Prostate gland (tissue), 2 donors: ENCODE results near the gene HNRNPLL. TPM values are rescaled to one million over a fixed set of nuclear protein-coding genes. Genes with fewer than 3 reads are reported as not detected.

Experiments used
- DNase-seq: peaks from one replicate; pipeline ENCODE4 v3.0.0-alpha.2; 2019; ENCODE audit warnings: low spot score
- H3K27ac ChIP-seq, 2 donors: fragments of 200-600 bp; sonication (generic); 2 replicates each; pipeline ENCODE4 v1.5.1; 2017 to 2019
- H3K27me3 ChIP-seq: fragments of 200-600 bp; sonication (generic); replicated peaks from 2 replicates; pipeline ENCODE4 v1.5.1; 2019; ENCODE audit not compliant: insufficient read depth
- H3K36me3 ChIP-seq, 2 donors: fragments of 200-600 bp; sonication (generic); 1 replicate in 1 of 2; 2 replicates in 1 of 2; pipeline versions ENCODE4 v1.5.1 to v1.8.1; 2017 to 2019
- H3K4me1 ChIP-seq: fragments of 200-600 bp; sonication (generic); replicated peaks from 2 replicates; pipeline ENCODE4 v1.5.1; 2019
- H3K4me3 ChIP-seq, 2 donors: fragments of 200-600 bp; sonication (generic); 2 replicates each; pipeline ENCODE4 v1.5.1; 2017 to 2019
- H3K9me3 ChIP-seq: fragments of 200-600 bp; sonication (generic); 2 replicates; pipeline ENCODE4 v1.5.1; 2017
- POLR2A ChIP-seq: fragments of 450-650 bp; IDR thresholded peaks from one replicate; pipeline ENCODE4 v1.6.1; 2016; ENCODE audit warnings: antibody characterized with exemption, mild to moderate bottlenecking
- POLR2AphosphoS5 ChIP-seq: sonication (generic); formaldehyde crosslinking; IDR thresholded peaks from one replicate; pipeline ENCODE4 v1.6.1; 2017; ENCODE audit warnings: antibody characterized with exemption
- WGBS: methylation state at CpG from one replicate; pipeline ENCODE4 v1.1.5; 2018; 5-methylcytosine and 5-hydroxymethylcytosine counted together
- intact Hi-C: fragments of 100-400 bp; cut with DNase I; formaldehyde crosslinking; loops from one replicate; pipeline ENCODE4 v1.14.2; 2022
- total RNA-seq, 2 donors: library from RNA; depleted of rRNA; stranded (reverse); fragments of >200 nt; gene quantifications; one replicate each; pipeline ENCODE4 v1.1.0, GENCODE V29; 2016
- TF ChIP-seq, protein P1 (sequence below), 4 experiments: fragments of 200-600 bp in 2 of 4; fragments of 450-650 bp in 2 of 4; sonication (generic) in 2 of 4; IDR thresholded peaks; 1 replicate in 3 of 4; 2 replicates in 1 of 4; pipeline ENCODE4 v1.5.1; 2016 to 2019; ENCODE audit warnings: antibody characterized with exemption in 4 of 4, mild to moderate bottlenecking in 2 of 4, moderate library complexity in 2 of 4

The HNRNPLL gene
- total RNA-seq, 2 donors from 2014 or later, result 36.1 to 63.6 TPM

DNA sequence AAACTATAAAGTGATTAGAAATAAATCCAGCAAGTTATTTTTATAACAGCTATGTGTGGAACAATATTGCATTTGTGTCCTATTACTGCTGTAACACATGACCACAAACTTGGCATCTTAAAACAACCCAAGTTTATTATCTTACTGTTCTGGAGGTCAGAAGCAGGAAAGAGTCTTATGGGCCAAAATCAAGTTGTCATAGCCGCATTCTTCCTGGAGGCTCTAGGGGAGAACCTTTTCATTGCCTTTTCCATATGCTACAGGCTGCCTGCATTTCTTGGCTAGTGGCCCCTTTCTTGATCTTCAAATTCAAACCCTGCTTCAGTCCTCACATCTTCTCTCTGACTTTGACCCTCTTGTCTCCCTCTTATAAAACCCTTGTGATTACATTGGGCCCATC lies 27.0 kb upstream of the HNRNPLL start:
- no peak for DNase-seq
- WGBS, result 97% methylated on average over 1 of the region's 1 CpG
- Histone ChIP-seq H3K4me1 (no peaks in the 10 kb centered on the region), H3K27ac (no peak overlapping the region), H3K27me3 (no peaks in the 10 kb centered on the region), H3K9me3 (no peaks in the 10 kb centered on the region), H3K4me3 (no peak overlapping the region), H3K36me3 (no peaks in the 10 kb centered on the region)
- TF ChIP-seq, protein P1, sequence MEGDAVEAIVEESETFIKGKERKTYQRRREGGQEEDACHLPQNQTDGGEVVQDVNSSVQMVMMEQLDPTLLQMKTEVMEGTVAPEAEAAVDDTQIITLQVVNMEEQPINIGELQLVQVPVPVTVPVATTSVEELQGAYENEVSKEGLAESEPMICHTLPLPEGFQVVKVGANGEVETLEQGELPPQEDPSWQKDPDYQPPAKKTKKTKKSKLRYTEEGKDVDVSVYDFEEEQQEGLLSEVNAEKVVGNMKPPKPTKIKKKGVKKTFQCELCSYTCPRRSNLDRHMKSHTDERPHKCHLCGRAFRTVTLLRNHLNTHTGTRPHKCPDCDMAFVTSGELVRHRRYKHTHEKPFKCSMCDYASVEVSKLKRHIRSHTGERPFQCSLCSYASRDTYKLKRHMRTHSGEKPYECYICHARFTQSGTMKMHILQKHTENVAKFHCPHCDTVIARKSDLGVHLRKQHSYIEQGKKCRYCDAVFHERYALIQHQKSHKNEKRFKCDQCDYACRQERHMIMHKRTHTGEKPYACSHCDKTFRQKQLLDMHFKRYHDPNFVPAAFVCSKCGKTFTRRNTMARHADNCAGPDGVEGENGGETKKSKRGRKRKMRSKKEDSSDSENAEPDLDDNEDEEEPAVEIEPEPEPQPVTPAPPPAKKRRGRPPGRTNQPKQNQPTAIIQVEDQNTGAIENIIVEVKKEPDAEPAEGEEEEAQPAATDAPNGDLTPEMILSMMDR (IDR thresholded peaks at IDR 0.05), result no peak
- TF ChIP-seq POLR2A, result no peak
- TF ChIP-seq POLR2AphosphoS5, result no peak
- intact Hi-C loops, result no loop called here

DNA sequence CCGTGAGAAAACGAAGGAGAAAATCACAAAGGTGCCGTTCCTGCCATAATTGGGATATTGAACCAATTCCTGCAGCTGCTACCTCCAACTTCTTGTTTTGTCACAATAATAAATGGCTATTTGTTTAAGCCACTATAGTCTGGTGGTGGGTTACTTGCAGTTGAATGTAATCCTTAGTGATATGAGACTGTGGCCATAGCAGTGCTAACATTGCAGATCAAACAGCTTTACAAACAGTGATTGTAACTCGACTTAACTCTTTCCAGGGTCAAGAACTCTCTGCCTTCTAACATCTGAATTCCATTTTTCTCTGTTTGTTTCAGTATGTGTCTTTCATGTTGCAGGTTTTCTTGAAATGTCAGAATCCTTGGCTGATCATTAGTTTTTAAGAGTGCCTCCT lies 24.7 kb upstream of the HNRNPLL start:
- no peaks in the 10 kb centered on the region for H3K27me3 ChIP-seq
- H3K9me3 ChIP-seq, result no peaks in the 10 kb centered on the region
- H3K4me3 ChIP-seq, result no peak overlapping the region
- no peaks in the 10 kb centered on the region for H3K4me1 ChIP-seq
- 62% methylated on average over 4 of the region's 4 CpGs for WGBS
- intact Hi-C loops, result no loop called here
- no peak for TF ChIP-seq POLR2A
- TF ChIP-seq, protein P1 (IDR thresholded peaks at IDR 0.05), result no peak
- TF ChIP-seq POLR2AphosphoS5, result no peak
- no peaks in the 10 kb centered on the region for H3K36me3 ChIP-seq
- no peak overlapping the region for H3K27ac ChIP-seq
- no peak for DNase-seq

DNA sequence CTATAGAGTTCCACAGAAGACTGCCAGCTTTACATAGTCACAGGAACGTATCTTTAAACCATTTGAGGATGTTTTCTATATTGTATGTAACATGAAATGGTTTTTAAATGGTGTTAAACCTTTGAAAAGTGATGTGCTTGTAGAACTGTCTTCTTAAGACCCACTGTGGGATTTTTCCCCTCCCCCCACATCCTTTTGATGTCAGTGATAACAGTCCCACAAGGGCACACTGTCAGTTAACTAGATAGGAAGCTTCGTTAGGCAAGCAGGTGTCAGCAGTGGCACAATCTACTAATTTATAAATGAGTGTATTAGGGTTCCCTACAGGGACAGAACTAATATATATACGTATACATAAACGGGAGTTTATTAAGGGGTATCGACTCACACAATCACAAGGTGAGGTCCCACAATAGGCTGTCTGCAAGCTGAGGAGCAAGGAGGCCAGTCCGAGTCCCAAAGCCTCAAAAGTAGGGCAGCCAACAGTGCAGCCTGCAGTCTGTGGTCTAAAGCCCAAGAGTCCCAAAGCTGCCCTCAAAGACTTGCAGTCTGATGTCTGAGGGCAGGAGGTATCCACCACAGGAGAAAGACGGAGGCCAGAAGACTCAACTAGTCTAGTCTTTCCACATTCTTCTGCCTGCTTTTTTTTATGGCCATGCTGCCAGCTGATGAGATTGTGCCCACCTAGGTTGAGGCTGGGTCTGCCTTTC lies 23.8 kb upstream of the HNRNPLL start:
- no peaks in the 10 kb centered on the region for H3K36me3 ChIP-seq
- DNase-seq, result no peak
- H3K4me3 ChIP-seq, result no peak overlapping the region
- H3K4me1 ChIP-seq, result no peaks in the 10 kb centered on the region
- H3K27me3 ChIP-seq, result no peaks in the 10 kb centered on the region
- H3K9me3 ChIP-seq, result no peaks in the 10 kb centered on the region
- H3K27ac ChIP-seq, result no peak overlapping the region
- WGBS, result 90% methylated on average over 7 of the region's 7 CpGs
- intact Hi-C loops, result no loop called here
- TF ChIP-seq, protein P1 (IDR thresholded peaks at IDR 0.05), result no peak
- no peak for TF ChIP-seq POLR2AphosphoS5
- TF ChIP-seq POLR2A, result no peak

GRCh38 chr2:38622210-38622609 lies 19.5 kb upstream of the HNRNPLL start:
- WGBS, result 81% methylated on average over 3 of the region's 3 CpGs
- no peaks in the 10 kb centered on the region for H3K4me1 ChIP-seq
- intact Hi-C loops, result no loop called here

DNA sequence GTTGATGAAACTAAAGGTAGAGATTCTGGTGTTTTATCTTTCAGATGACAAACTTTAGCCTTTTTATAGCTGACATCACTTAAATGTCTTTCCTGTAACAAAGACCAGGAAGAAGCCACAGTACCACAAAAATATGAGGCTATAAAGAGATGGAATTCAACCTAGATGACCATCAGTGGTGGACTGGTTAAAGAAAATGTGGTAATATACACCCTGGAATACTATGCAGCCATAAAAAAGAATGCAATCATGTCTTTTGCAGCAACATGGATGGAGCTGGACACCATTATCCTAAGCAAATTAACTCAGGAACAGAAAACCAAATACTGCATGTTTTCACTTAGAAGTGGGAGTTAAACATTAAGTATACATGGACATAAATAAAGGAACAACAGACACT lies 18.3 kb upstream of the HNRNPLL start:
- Histone ChIP-seq H3K4me3 (no peak overlapping the region), H3K4me1 (no peaks in the 10 kb centered on the region), H3K36me3 (no peaks in the 10 kb centered on the region), H3K27me3 (no peaks in the 10 kb centered on the region), H3K27ac (no peak overlapping the region), H3K9me3 (no peaks in the 10 kb centered on the region)
- TF ChIP-seq, protein P1 (IDR thresholded peaks at IDR 0.05), result no peak
- TF ChIP-seq POLR2AphosphoS5 (no peak), POLR2A (no peak)
- intact Hi-C loops, result no loop called here
- no peak for DNase-seq

More at GRCh38 chr2:38622210-38622609, 19.5 kb upstream of the HNRNPLL start:
- Histone ChIP-seq H3K36me3 (no peaks in the 10 kb centered on the region), H3K27ac (no peak overlapping the region), H3K9me3 (no peaks in the 10 kb centered on the region), H3K4me3 (no peak overlapping the region), H3K27me3 (no peaks in the 10 kb centered on the region)
- TF ChIP-seq, protein P1 (IDR thresholded peaks at IDR 0.05), result no peak
- no peak for TF ChIP-seq POLR2AphosphoS5
- no peak for TF ChIP-seq POLR2A
- no peak for DNase-seq
